ENCODE data around the gene PPP1R3G. TPM values are rescaled to one million over a fixed set of nuclear protein-coding genes. Genes with fewer than 3 reads are reported as not detected.
"Not testable (repeated sequence)": the region's sequence is repeated elsewhere in the genome, so short reads cannot be mapped to it uniquely, and the experiment has no call there.

Gene PPP1R3G
- total RNA-seq, 1 donor from 2014 or later, result 0.11 TPM

- Mint-ChIP-seq H3K9me3 (no peaks in the 10 kb centered on the region), H3K27me3 (ENCODE audit: low read depth) (no peaks in the 10 kb centered on the region), H3K4me3 (ENCODE audit: low read depth) (no peak overlapping the region), H3K27ac (no peak overlapping the region), H3K36me3 (ENCODE audit: low read depth) (no peaks in the 10 kb centered on the region), H3K4me1 (ENCODE audit: low read depth) (no peaks in the 10 kb centered on the region)
- DNase-seq (ENCODE audit: low spot score), result no peak
- intact Hi-C loops (cut with micrococcal nuclease), result no loop called here
These were observed 34.2 kb downstream of the PPP1R3G start for GRCh38 chr6:5119090-5119951.

GRCh38 chr6:5120011-5120410 is 34.9 kb downstream of the PPP1R3G start:
- no peaks in the 10 kb centered on the region for H3K9me3 Mint-ChIP-seq
- DNase-seq (ENCODE audit: low spot score), result no peak
- H3K36me3 Mint-ChIP-seq (ENCODE audit: low read depth), result no peaks in the 10 kb centered on the region
- intact Hi-C loops (cut with micrococcal nuclease), result no loop called here
- no peaks in the 10 kb centered on the region for H3K27me3 Mint-ChIP-seq (ENCODE audit: low read depth)
- H3K27ac Mint-ChIP-seq, result no peak overlapping the region
- no peaks in the 10 kb centered on the region for H3K4me1 Mint-ChIP-seq (ENCODE audit: low read depth)
- no peak overlapping the region for H3K4me3 Mint-ChIP-seq (ENCODE audit: low read depth)

- H3K4me1 Mint-ChIP-seq (ENCODE audit: low read depth); intact Hi-C loops (cut with micrococcal nuclease); H3K27ac Mint-ChIP-seq: not testable (repeated sequence)
These were observed 35.4 kb downstream of the PPP1R3G start for GRCh38 chr6:5120543-5120942.

GRCh38 chr6:5121479-5121878 is 36.3 kb downstream of the PPP1R3G start:
- Mint-ChIP-seq H3K9me3 (no peaks in the 10 kb centered on the region), H3K4me1 (ENCODE audit: low read depth) (no peaks in the 10 kb centered on the region), H3K4me3 (ENCODE audit: low read depth) (no peak overlapping the region), H3K27me3 (ENCODE audit: low read depth) (no peaks in the 10 kb centered on the region), H3K27ac (no peak overlapping the region), H3K36me3 (ENCODE audit: low read depth) (no peaks in the 10 kb centered on the region)
- DNase-seq (ENCODE audit: low spot score), result no peak
- intact Hi-C loops (cut with micrococcal nuclease), result no loop called here

More at GRCh38 chr6:5120543-5120942, 35.4 kb downstream of the PPP1R3G start:
- not testable (repeated sequence) for H3K9me3 Mint-ChIP-seq; DNase-seq (ENCODE audit: low spot score); H3K27me3 Mint-ChIP-seq (ENCODE audit: low read depth); H3K4me3 Mint-ChIP-seq (ENCODE audit: low read depth); H3K36me3 Mint-ChIP-seq (ENCODE audit: low read depth)

GRCh38 chr6:5121956-5122355 is 36.8 kb downstream of the PPP1R3G start:
- Mint-ChIP-seq H3K27ac (no peak overlapping the region), H3K4me1 (ENCODE audit: low read depth) (no peaks in the 10 kb centered on the region), H3K27me3 (ENCODE audit: low read depth) (no peaks in the 10 kb centered on the region), H3K9me3 (no peaks in the 10 kb centered on the region), H3K4me3 (ENCODE audit: low read depth) (no peak overlapping the region), H3K36me3 (ENCODE audit: low read depth) (no peaks in the 10 kb centered on the region)
- intact Hi-C loops (cut with micrococcal nuclease), result no loop called here
- no peak for DNase-seq (ENCODE audit: low spot score)

- DNase-seq (ENCODE audit: low spot score), result no peak
- H3K27me3 Mint-ChIP-seq (ENCODE audit: low read depth), result no peaks in the 10 kb centered on the region
- no peaks in the 10 kb centered on the region for H3K4me1 Mint-ChIP-seq (ENCODE audit: low read depth)
- no peaks in the 10 kb centered on the region for H3K9me3 Mint-ChIP-seq
- no peak overlapping the region for H3K27ac Mint-ChIP-seq
- no peaks in the 10 kb centered on the region for H3K36me3 Mint-ChIP-seq (ENCODE audit: low read depth)
- no peak overlapping the region for H3K4me3 Mint-ChIP-seq (ENCODE audit: low read depth)
- intact Hi-C loops (cut with micrococcal nuclease), result no loop called here
These were observed 37.5 kb downstream of the PPP1R3G start for GRCh38 chr6:5122504-5123112.

- Mint-ChIP-seq H3K36me3 (ENCODE audit: low read depth) (no peaks in the 10 kb centered on the region), H3K27ac (no peak overlapping the region), H3K4me1 (ENCODE audit: low read depth) (no peaks in the 10 kb centered on the region), H3K4me3 (ENCODE audit: low read depth) (no peak overlapping the region), H3K9me3 (no peaks in the 10 kb centered on the region), H3K27me3 (ENCODE audit: low read depth) (no peaks in the 10 kb centered on the region)
- intact Hi-C loops (cut with micrococcal nuclease), result no loop called here
- no peak for DNase-seq (ENCODE audit: low spot score)
These were observed 38.4 kb downstream of the PPP1R3G start for GRCh38 chr6:5123296-5124143.

- Mint-ChIP-seq H3K36me3 (ENCODE audit: low read depth) (no peaks in the 10 kb centered on the region), H3K9me3 (no peaks in the 10 kb centered on the region), H3K27ac (no peak overlapping the region), H3K4me3 (ENCODE audit: low read depth) (no peak overlapping the region), H3K27me3 (ENCODE audit: low read depth) (no peaks in the 10 kb centered on the region), H3K4me1 (ENCODE audit: low read depth) (no peaks in the 10 kb centered on the region)
- no peak for DNase-seq (ENCODE audit: low spot score)
- intact Hi-C loops (cut with micrococcal nuclease), result no loop called here
These were observed 39.4 kb downstream of the PPP1R3G start for GRCh38 chr6:5124526-5124925.

- H3K9me3 Mint-ChIP-seq, result no peaks in the 10 kb centered on the region
- intact Hi-C loops (cut with micrococcal nuclease), result no loop called here
- H3K36me3 Mint-ChIP-seq (ENCODE audit: low read depth), result no peaks in the 10 kb centered on the region
- H3K4me1 Mint-ChIP-seq (ENCODE audit: low read depth), result no peaks in the 10 kb centered on the region
- H3K4me3 Mint-ChIP-seq (ENCODE audit: low read depth), result no peak overlapping the region
- no peaks in the 10 kb centered on the region for H3K27me3 Mint-ChIP-seq (ENCODE audit: low read depth)
- no peak overlapping the region for H3K27ac Mint-ChIP-seq
- DNase-seq (ENCODE audit: low spot score), result no peak
These were observed 40.2 kb downstream of the PPP1R3G start for GRCh38 chr6:5125152-5126006.

- Mint-ChIP-seq H3K36me3 (ENCODE audit: low read depth) (no peaks in the 10 kb centered on the region), H3K27me3 (ENCODE audit: low read depth) (no peaks in the 10 kb centered on the region), H3K4me1 (ENCODE audit: low read depth) (no peaks in the 10 kb centered on the region), H3K27ac (no peak overlapping the region), H3K4me3 (ENCODE audit: low read depth) (no peak overlapping the region), H3K9me3 (no peaks in the 10 kb centered on the region)
- intact Hi-C loops (cut with micrococcal nuclease), result no loop called here
- no peak for DNase-seq (ENCODE audit: low spot score)
These were observed 41.1 kb downstream of the PPP1R3G start for GRCh38 chr6:5126214-5126613.

GRCh38 chr6:5127106-5127687 is 42.1 kb downstream of the PPP1R3G start:
- H3K36me3 Mint-ChIP-seq (ENCODE audit: low read depth), result no peaks in the 10 kb centered on the region
- DNase-seq (ENCODE audit: low spot score), result no peak
- H3K27ac Mint-ChIP-seq, result no peak overlapping the region
- no peaks in the 10 kb centered on the region for H3K4me1 Mint-ChIP-seq (ENCODE audit: low read depth)
- no peaks in the 10 kb centered on the region for H3K27me3 Mint-ChIP-seq (ENCODE audit: low read depth)
- no peak overlapping the region for H3K4me3 Mint-ChIP-seq (ENCODE audit: low read depth)
- intact Hi-C loops (cut with micrococcal nuclease), result no loop called here
- no peaks in the 10 kb centered on the region for H3K9me3 Mint-ChIP-seq

- intact Hi-C loops (cut with micrococcal nuclease), result no loop called here
- no peaks in the 10 kb centered on the region for H3K36me3 Mint-ChIP-seq (ENCODE audit: low read depth)
- no peaks in the 10 kb centered on the region for H3K27me3 Mint-ChIP-seq (ENCODE audit: low read depth)
- no peak overlapping the region for H3K27ac Mint-ChIP-seq
- no peak overlapping the region for H3K4me3 Mint-ChIP-seq (ENCODE audit: low read depth)
- DNase-seq (ENCODE audit: low spot score), result no peak
- no peaks in the 10 kb centered on the region for H3K4me1 Mint-ChIP-seq (ENCODE audit: low read depth)
- no peaks in the 10 kb centered on the region for H3K9me3 Mint-ChIP-seq
These were observed 43.2 kb downstream of the PPP1R3G start for GRCh38 chr6:5128351-5128750.

All from activated T-helper 2 cell treated with anti-CD3 and anti-CD28 coated beads, Interferon-gamma antibody, Interleukin-2, Interleukin-4, amounts not matched to agents 10 μg/mL and 5 μg/mL and 100 μg/mL, durations not matched to agents 14 hours and 24 hours and 36 hours (primary cell).